Measurements from ENCODE around the gene RPL32.

RPL32 gene

GRCh38 chr3:12832350-12833221 lies 8.8 kb downstream of the RPL32 start:
- Mint-ChIP-seq H3K4me1 (peaks cover 12 to 33% of the 10 kb centered on the region in 2 donors), H3K9me3 (no peaks in the 10 kb centered on the region)

GRCh38 chr3:12831301-12831866 lies 10.0 kb downstream of the RPL32 start:
- H3K4me3 Mint-ChIP-seq, result no peak overlapping the region
- no peaks in the 10 kb centered on the region for H3K27me3 Mint-ChIP-seq
- no peaks in the 10 kb centered on the region for H3K9me3 Mint-ChIP-seq
- peaks cover 36 to 53% of the 10 kb centered on the region in 2 donors for H3K36me3 Mint-ChIP-seq
- DNase-seq (no peak), ATAC-seq (replicated peaks) (peak; percentile 28 to 37)
- peaks cover 6 to 21% of the 10 kb centered on the region in 2 donors for H3K4me1 Mint-ChIP-seq
- peak overlapping the region; percentile 32 for H3K27ac Mint-ChIP-seq

More at GRCh38 chr3:12832350-12833221, 8.8 kb downstream of the RPL32 start:
- H3K27ac Mint-ChIP-seq, result peak overlapping the region; percentile 70
- ATAC-seq (replicated peaks) (peak in 1 of 2 donors; percentile 9), DNase-seq (no peak)
- no peaks in the 10 kb centered on the region for H3K27me3 Mint-ChIP-seq
- H3K4me3 Mint-ChIP-seq, result no peak overlapping the region
- H3K36me3 Mint-ChIP-seq, result peaks cover 42 to 64% of the 10 kb centered on the region in 2 donors

GRCh38 chr3:12830785-12831156 lies 10.6 kb downstream of the RPL32 start:
- no peaks in the 10 kb centered on the region for H3K9me3 Mint-ChIP-seq
- no peaks in the 10 kb centered on the region for H3K27me3 Mint-ChIP-seq
- peak in 1 of 2 donors; percentile 23 for ATAC-seq (replicated peaks)
- no peak overlapping the region for H3K4me3 Mint-ChIP-seq
- DNase-seq, result no peak
- peaks cover 36 to 47% of the 10 kb centered on the region in 2 donors for H3K36me3 Mint-ChIP-seq
- peak overlapping the region; percentile 31 for H3K27ac Mint-ChIP-seq
- H3K4me1 Mint-ChIP-seq, result peaks cover 6 to 15% of the 10 kb centered on the region in 2 donors

- DNase-seq, result no peak
- Mint-ChIP-seq H3K27ac (peak overlapping the region; percentile 75), H3K36me3 (peaks cover 35 to 44% of the 10 kb centered on the region in 2 donors), H3K9me3 (no peaks in the 10 kb centered on the region), H3K4me1 (peaks cover 6 to 15% of the 10 kb centered on the region in 2 donors), H3K4me3 (no peak overlapping the region), H3K27me3 (no peaks in the 10 kb centered on the region)
- peak in 1 of 2 donors; percentile 24 for ATAC-seq (replicated peaks)
These were observed 11.2 kb downstream of the RPL32 start for GRCh38 chr3:12829886-12830784.

- Mint-ChIP-seq H3K9me3 (no peaks in the 10 kb centered on the region), H3K36me3 (peaks cover 31 to 36% of the 10 kb centered on the region in 2 donors), H3K27me3 (no peaks in the 10 kb centered on the region), H3K4me1 (peaks cover 6 to 15% of the 10 kb centered on the region in 2 donors), H3K4me3 (no peak overlapping the region), H3K27ac (no peak overlapping the region)
- no peak for DNase-seq
- ATAC-seq (replicated peaks), result no peak
These were observed 12.0 kb downstream of the RPL32 start for GRCh38 chr3:12829404-12829803.

GRCh38 chr3:12828751-12829150 lies 12.6 kb downstream of the RPL32 start:
- H3K9me3 Mint-ChIP-seq, result no peaks in the 10 kb centered on the region
- peaks cover 4 to 10% of the 10 kb centered on the region in 2 donors for H3K4me1 Mint-ChIP-seq
- no peaks in the 10 kb centered on the region for H3K27me3 Mint-ChIP-seq
- no peak overlapping the region for H3K4me3 Mint-ChIP-seq
- no peak overlapping the region for H3K27ac Mint-ChIP-seq
- no peak for DNase-seq
- no peak for ATAC-seq (replicated peaks)
- H3K36me3 Mint-ChIP-seq, result peaks cover 27 to 31% of the 10 kb centered on the region in 2 donors

- Mint-ChIP-seq H3K4me3 (no peak overlapping the region), H3K36me3 (peaks cover 4 to 7% of the 10 kb centered on the region in 2 donors), H3K4me1 (no peaks in the 10 kb centered on the region), H3K9me3 (no peaks in the 10 kb centered on the region), H3K27ac (no peak overlapping the region), H3K27me3 (no peaks in the 10 kb centered on the region)
- DNase-seq (no peak), ATAC-seq (replicated peaks) (no peak)
These were observed 16.2 kb downstream of the RPL32 start for GRCh38 chr3:12825156-12825555.

- Mint-ChIP-seq H3K36me3 (peaks cover 0 to 3% of the 10 kb centered on the region in 2 donors), H3K27ac (no peak overlapping the region), H3K4me3 (no peak overlapping the region), H3K4me1 (peaks cover 0 to 1% of the 10 kb centered on the region in 2 donors), H3K9me3 (no peaks in the 10 kb centered on the region), H3K27me3 (no peaks in the 10 kb centered on the region)
- ATAC-seq (replicated peaks) (no peak), DNase-seq (no peak)
These were observed 17.1 kb downstream of the RPL32 start for GRCh38 chr3:12824299-12824698.

GRCh38 chr3:12822725-12823373 lies 18.5 kb downstream of the RPL32 start:
- no peaks in the 10 kb centered on the region for H3K36me3 Mint-ChIP-seq
- no peak overlapping the region for H3K27ac Mint-ChIP-seq
- no peak overlapping the region for H3K4me3 Mint-ChIP-seq
- H3K27me3 Mint-ChIP-seq, result no peaks in the 10 kb centered on the region
- H3K9me3 Mint-ChIP-seq, result no peaks in the 10 kb centered on the region
- ATAC-seq (replicated peaks) (no peak), DNase-seq (no peak)
- peaks cover 0 to 8% of the 10 kb centered on the region in 2 donors for H3K4me1 Mint-ChIP-seq

GRCh38 chr3:12818773-12819172 lies 22.6 kb downstream of the RPL32 start:
- H3K4me1 Mint-ChIP-seq, result peaks cover 0 to 13% of the 10 kb centered on the region in 2 donors
- H3K9me3 Mint-ChIP-seq, result no peaks in the 10 kb centered on the region
- H3K27me3 Mint-ChIP-seq, result no peaks in the 10 kb centered on the region
- no peaks in the 10 kb centered on the region for H3K36me3 Mint-ChIP-seq
- ATAC-seq (replicated peaks), result no peak
- no peak for DNase-seq
- no peak overlapping the region for H3K4me3 Mint-ChIP-seq
- no peak overlapping the region for H3K27ac Mint-ChIP-seq

- Mint-ChIP-seq H3K9me3 (no peaks in the 10 kb centered on the region), H3K4me1 (peaks cover 0 to 13% of the 10 kb centered on the region in 2 donors), H3K4me3 (no peak overlapping the region), H3K27me3 (no peaks in the 10 kb centered on the region), H3K27ac (no peak overlapping the region), H3K36me3 (no peaks in the 10 kb centered on the region)
- ATAC-seq (replicated peaks), result no peak
- DNase-seq, result no peak
These were observed 23.1 kb downstream of the RPL32 start for GRCh38 chr3:12818273-12818672.

- peaks cover 0 to 13% of the 10 kb centered on the region in 2 donors for H3K4me1 Mint-ChIP-seq
- no peaks in the 10 kb centered on the region for H3K27me3 Mint-ChIP-seq
- no peaks in the 10 kb centered on the region for H3K36me3 Mint-ChIP-seq
- no peaks in the 10 kb centered on the region for H3K9me3 Mint-ChIP-seq
- DNase-seq (no peak), ATAC-seq (replicated peaks) (peak in 1 of 2 donors; percentile 50)
- no peak overlapping the region for H3K27ac Mint-ChIP-seq
- no peak overlapping the region for H3K4me3 Mint-ChIP-seq
These were observed 24.0 kb downstream of the RPL32 start for GRCh38 chr3:12817343-12817710.

- Mint-ChIP-seq H3K36me3 (no peaks in the 10 kb centered on the region), H3K27me3 (no peaks in the 10 kb centered on the region), H3K4me3 (no peak overlapping the region), H3K27ac (no peak overlapping the region), H3K9me3 (no peaks in the 10 kb centered on the region), H3K4me1 (peaks cover 0 to 13% of the 10 kb centered on the region in 2 donors)
- DNase-seq (no peak), ATAC-seq (replicated peaks) (no peak)
These were observed 24.6 kb downstream of the RPL32 start for GRCh38 chr3:12816521-12817342.

All from stimulated activated naive B cell treated with anti-CD40 and anti-IgM and Interleukin-4, amounts not matched to agents 10 μg/mL and 1 μg/mL and 100 μg/mL, for 72 hours (primary cell).